Tibial artery (tissue), 4 donors: Measurements from ENCODE around the gene USP6NL.
A peak's percentile ranks its signal among the peaks of the same experiment; 100 is the strongest.

ENCODE experiments used
- DNase-seq, 2 donors: peaks; one replicate each; pipeline ENCODE4 v3.0.0-alpha.2; 2019
- H3K27ac ChIP-seq, 2 donors: fragments of 200-600 bp; sonication (generic) in 1 of 2; 1 replicate in 1 of 2; 2 replicates in 1 of 2; pipeline ENCODE4 v1.5.1; 2018 to 2019; ENCODE audit warnings: mild to moderate bottlenecking in 1 of 2
- H3K27me3 ChIP-seq, 2 donors: fragments of 200-600 bp; sonication (generic) in 1 of 2; one replicate each; pipeline versions ENCODE4 v1.5.1 to v1.6.0; 2016 to 2019
- H3K36me3 ChIP-seq, 3 donors: fragments of 200-600 bp; sonication (generic) in 2 of 3; one replicate each; pipeline ENCODE4 v1.5.1; 2016 to 2019; ENCODE audit warnings: mild to moderate bottlenecking in 2 of 3
- H3K4me1 ChIP-seq, 4 donors: fragments of 200-600 bp; sonication (generic) in 2 of 4; 1 replicate in 3 of 4; 2 replicates in 1 of 4; pipeline ENCODE4 v1.5.1; 2016 to 2019
- H3K4me3 ChIP-seq, 2 donors: fragments of 200-600 bp; sonication (generic) in 1 of 2; 1 replicate in 1 of 2; 2 replicates in 1 of 2; pipeline ENCODE4 v1.5.1; 2018 to 2019; ENCODE audit warnings: mild to moderate bottlenecking in 2 of 2
- H3K9me3 ChIP-seq, 3 donors: fragments of 200-600 bp; sonication (generic) in 1 of 3; one replicate each; pipeline ENCODE4 v1.5.1; 2016 to 2019
- intact Hi-C: fragments of 100-400 bp; cut with DNase I; formaldehyde crosslinking; loops from one replicate; pipeline ENCODE4 v1.15.0; 2023; ENCODE audit warnings: low total_unique reads
- TF ChIP-seq, protein P1 (sequence below), 2 experiments: fragments of 200-600 bp in 1 of 2; fragments of 450-650 bp in 1 of 2; IDR thresholded peaks; one replicate each; pipeline ENCODE4 v1.5.1; 2017 to 2019; ENCODE audit warnings: antibody characterized with exemption in 2 of 2, mild to moderate bottlenecking in 1 of 2, moderate library complexity in 1 of 2

The USP6NL gene

DNA sequence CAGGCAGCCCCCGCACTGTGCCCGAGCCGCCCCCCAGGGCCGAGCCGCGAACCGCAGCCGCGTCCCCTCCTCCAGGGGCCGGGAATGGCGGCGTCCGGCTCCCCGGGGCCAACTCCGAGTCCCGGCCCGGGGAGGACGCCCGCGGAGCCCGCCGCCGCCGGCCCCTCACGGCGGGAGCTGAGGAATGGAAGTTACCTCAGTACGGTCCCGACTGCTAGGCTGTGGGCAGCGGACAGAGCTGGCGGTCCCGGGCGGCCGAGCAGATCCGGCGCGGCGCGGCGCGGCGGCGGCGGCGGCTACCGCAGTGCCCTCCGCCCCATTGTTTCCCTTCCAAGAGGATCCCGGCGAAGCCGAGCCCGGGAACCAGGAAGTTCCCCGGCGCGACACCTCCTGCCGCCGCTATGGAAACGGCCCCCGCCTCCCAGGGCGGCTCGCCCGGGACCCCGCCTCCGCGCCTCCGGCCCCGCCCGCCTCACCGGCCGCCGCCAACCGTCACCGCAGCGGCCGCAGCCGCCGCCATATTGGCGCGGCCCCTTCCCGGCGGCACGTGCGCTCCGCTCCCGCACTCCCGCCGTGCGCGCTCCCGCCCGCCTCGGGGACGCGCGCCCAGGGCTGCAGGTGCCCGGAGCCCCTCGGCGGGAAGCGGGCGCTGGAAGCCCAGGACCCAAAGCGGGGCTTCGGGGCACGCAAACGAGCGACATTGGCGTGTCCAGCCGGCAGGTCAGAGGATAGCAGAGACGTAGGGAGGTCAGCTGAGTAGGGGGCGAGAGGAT lies at the start of gene USP6NL:
Gene USP6NL, minus strand, starts transcription at position 403 of the 773 bp plus-strand sequence. CDS start 14,016 bp downstream, outside the sequence.
- intact Hi-C loops: no loop called here
- TF ChIP-seq, protein P1, sequence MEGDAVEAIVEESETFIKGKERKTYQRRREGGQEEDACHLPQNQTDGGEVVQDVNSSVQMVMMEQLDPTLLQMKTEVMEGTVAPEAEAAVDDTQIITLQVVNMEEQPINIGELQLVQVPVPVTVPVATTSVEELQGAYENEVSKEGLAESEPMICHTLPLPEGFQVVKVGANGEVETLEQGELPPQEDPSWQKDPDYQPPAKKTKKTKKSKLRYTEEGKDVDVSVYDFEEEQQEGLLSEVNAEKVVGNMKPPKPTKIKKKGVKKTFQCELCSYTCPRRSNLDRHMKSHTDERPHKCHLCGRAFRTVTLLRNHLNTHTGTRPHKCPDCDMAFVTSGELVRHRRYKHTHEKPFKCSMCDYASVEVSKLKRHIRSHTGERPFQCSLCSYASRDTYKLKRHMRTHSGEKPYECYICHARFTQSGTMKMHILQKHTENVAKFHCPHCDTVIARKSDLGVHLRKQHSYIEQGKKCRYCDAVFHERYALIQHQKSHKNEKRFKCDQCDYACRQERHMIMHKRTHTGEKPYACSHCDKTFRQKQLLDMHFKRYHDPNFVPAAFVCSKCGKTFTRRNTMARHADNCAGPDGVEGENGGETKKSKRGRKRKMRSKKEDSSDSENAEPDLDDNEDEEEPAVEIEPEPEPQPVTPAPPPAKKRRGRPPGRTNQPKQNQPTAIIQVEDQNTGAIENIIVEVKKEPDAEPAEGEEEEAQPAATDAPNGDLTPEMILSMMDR (IDR thresholded peaks at IDR 0.05): no peak
- peaks cover 0 to 23% (median 12%) of the 10 kb centered on the region in 4 donors for H3K4me1 ChIP-seq
- H3K36me3 ChIP-seq: no peaks in the 10 kb centered on the region
- DNase-seq: peak; percentile 83 to 91
- H3K9me3 ChIP-seq: no peaks in the 10 kb centered on the region
- peak within 1 kb of the TSS; percentile 86 to 96 for H3K4me3 ChIP-seq
- peak within 1 kb of the TSS; percentile 80 to 88 for H3K27ac ChIP-seq
- no peaks in the 10 kb centered on the region for H3K27me3 ChIP-seq

DNA sequence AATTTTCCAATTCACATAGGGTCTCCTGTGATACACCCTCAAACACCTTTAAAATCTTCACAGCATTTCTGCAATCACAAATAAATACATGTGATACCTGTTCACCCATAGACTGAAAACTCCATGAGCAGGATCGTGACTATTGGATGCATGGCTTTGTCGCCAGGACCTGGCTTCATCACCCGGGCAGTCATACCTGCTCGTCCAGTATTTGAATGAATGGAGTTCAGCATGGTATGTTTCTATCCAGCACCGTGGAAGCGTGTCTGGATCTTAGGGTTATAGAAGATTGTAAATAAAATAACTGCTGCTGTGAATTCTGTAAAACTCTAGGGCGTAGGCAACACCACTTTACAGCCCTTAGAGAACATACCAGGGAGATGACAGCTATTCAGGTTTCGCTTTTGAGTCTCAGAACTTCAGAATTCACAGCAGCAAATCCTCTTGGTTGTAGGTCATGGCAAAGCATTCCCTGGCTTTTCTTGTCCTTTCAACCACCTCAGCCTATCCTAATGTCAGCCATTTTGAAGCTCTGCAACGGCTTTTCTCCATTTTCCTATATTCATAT lies 47.4 kb upstream of the USP6NL start:
- no peak overlapping the region for H3K4me3 ChIP-seq
- no peaks in the 10 kb centered on the region for H3K9me3 ChIP-seq
- no peak for DNase-seq
- intact Hi-C loops: no loop called here
- no peaks in the 10 kb centered on the region for H3K36me3 ChIP-seq
- H3K27me3 ChIP-seq: no peaks in the 10 kb centered on the region
- TF ChIP-seq, protein P1 (IDR thresholded peaks at IDR 0.05): no peak
- peaks cover 0 to 6% (median 0%) of the 10 kb centered on the region in 4 donors for H3K4me1 ChIP-seq
- H3K27ac ChIP-seq: no peak overlapping the region

DNA sequence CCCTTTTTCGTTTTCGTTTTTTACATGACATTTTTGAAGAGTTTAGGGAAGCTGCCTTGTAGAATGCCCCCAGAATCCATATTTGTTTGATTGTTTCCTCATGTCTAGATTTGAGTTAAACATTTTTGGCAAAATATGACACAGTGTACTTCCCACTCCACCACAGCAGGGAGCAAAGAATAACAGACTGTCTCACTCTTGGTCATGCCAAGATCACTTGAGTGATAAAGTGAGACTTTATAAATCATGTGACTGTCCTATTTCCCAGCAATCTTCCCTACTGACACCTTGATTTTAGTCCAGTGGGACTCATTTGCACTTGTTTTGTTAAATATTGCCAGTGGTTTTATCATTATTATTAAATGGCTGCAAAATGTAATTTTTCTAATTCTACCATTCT lies 44.4 kb upstream of the USP6NL start:
- Histone ChIP-seq H3K27ac (no peak overlapping the region), H3K27me3 (no peaks in the 10 kb centered on the region), H3K4me3 (no peak overlapping the region), H3K9me3 (no peaks in the 10 kb centered on the region), H3K36me3 (no peaks in the 10 kb centered on the region), H3K4me1 (peaks cover 0 to 6% (median 0%) of the 10 kb centered on the region in 4 donors)
- intact Hi-C loops: no loop called here
- DNase-seq: no peak
- TF ChIP-seq, protein P1 (IDR thresholded peaks at IDR 0.05): no peak

- no peak for DNase-seq
- intact Hi-C loops: no loop called here
- TF ChIP-seq, protein P1 (IDR thresholded peaks at IDR 0.05): no peak
These were observed 43.2 kb upstream of the USP6NL start for GRCh38 chr10:11654659-11655058.

GRCh38 chr10:11653758-11654471 lies 42.5 kb upstream of the USP6NL start:
- intact Hi-C loops: no loop called here
- TF ChIP-seq, protein P1 (IDR thresholded peaks at IDR 0.05): no peak
- Histone ChIP-seq H3K36me3 (no peaks in the 10 kb centered on the region), H3K27me3 (no peaks in the 10 kb centered on the region), H3K4me1 (peaks cover 0 to 6% (median 0%) of the 10 kb centered on the region in 4 donors), H3K4me3 (no peak overlapping the region), H3K27ac (no peak overlapping the region), H3K9me3 (no peaks in the 10 kb centered on the region)
- DNase-seq: no peak

More at GRCh38 chr10:11654659-11655058, 43.2 kb upstream of the USP6NL start:
- H3K27ac ChIP-seq: no peak overlapping the region
- H3K27me3 ChIP-seq: no peaks in the 10 kb centered on the region
- H3K4me1 ChIP-seq: peaks cover 0 to 6% (median 0%) of the 10 kb centered on the region in 4 donors
- no peak overlapping the region for H3K4me3 ChIP-seq
- H3K36me3 ChIP-seq: no peaks in the 10 kb centered on the region
- no peaks in the 10 kb centered on the region for H3K9me3 ChIP-seq
